Endothelial cell of umbilical vein (primary cell): ENCODE data around the gene CMIP. TPM values are rescaled to one million over a fixed set of nuclear protein-coding genes. Genes with fewer than 3 reads are reported as not detected.
A peak's percentile ranks its signal among the peaks of the same experiment; 100 is the strongest.

Experiments used
- BruUV-seq: library from RNA; stranded (reverse); fragments of 400-500 nt; replicated peaks from 2 replicates; lab custom pipeline; 2021; lab: Mats Ljungman, UMichigan
- CTCF ChIA-PET: fragments of 300-600, 350-600 bp; sonication (Branson Sonifier 250); formaldehyde crosslinking; loops from one replicate; lab custom pipeline; 2021; ENCODE audit warnings: antibody characterized with exemption, inconsistent platforms; lab: Charles Lee
- POLR2A ChIA-PET: fragments of 300-600, 350-600 bp; sonication (Branson Sonifier 250); formaldehyde crosslinking; loops from one replicate; lab custom pipeline; 2021; ENCODE audit warnings: antibody characterized with exemption, inconsistent platforms; lab: Charles Lee
- DNase-seq: peaks from one replicate; pipeline ENCODE4 v3.0.0-alpha.2; 2011; ENCODE audit warnings: low read depth, low spot score
- FAIRE-seq: peaks from 2 replicates; lab custom pipeline; 2011; peaks lifted over from hg19 to GRCh38; lab: Jason Lieb, UNC
- H2AFZ ChIP-seq: 2 replicates; pipeline ENCODE4 v1.6.0; 2012; ENCODE audit warnings: low read depth, low read length, control low read depth, inconsistent platforms
- H3K27ac ChIP-seq: 2 replicates; pipeline ENCODE4 v1.5.1; 2011; ENCODE audit warnings: low read depth, mild to moderate bottlenecking, control low read depth, low read length, moderate library complexity; ENCODE audit not compliant: insufficient read depth
- H3K27me3 ChIP-seq, 2 experiments: 2 replicates each; pipeline versions ENCODE4 v1.6.0 to v1.6.1; 2011; ENCODE audit warnings: low read length in 2 of 2, mixed read lengths in 1 of 2; ENCODE audit not compliant: control insufficient read depth in 2 of 2, insufficient read depth in 2 of 2
- H3K36me3 ChIP-seq, 2 experiments: 2 replicates in 1 of 2; 3 replicates in 1 of 2; pipeline ENCODE4 v1.5.1; 2011; ENCODE audit warnings: low read length in 2 of 2, mild to moderate bottlenecking in 1 of 2, moderate library complexity in 1 of 2; ENCODE audit not compliant: control insufficient read depth in 2 of 2, insufficient read depth in 2 of 2; ENCODE audit errors: extremely low read depth in 1 of 2
- H3K4me1 ChIP-seq: 3 replicates; pipeline ENCODE4 v1.5.1; 2011; ENCODE audit warnings: mild to moderate bottlenecking, low read length; ENCODE audit not compliant: control insufficient read depth, insufficient read depth; ENCODE audit errors: extremely low read depth
- H3K4me2 ChIP-seq: 2 replicates; pipeline ENCODE4 v1.6.1; 2011; ENCODE audit warnings: low read length, control low read depth, mixed read lengths; ENCODE audit not compliant: insufficient read depth
- H3K4me3 ChIP-seq, 3 experiments: fragments of 200-600 bp in 1 of 3; sonication (generic), shearing (Covaris generic) in 1 of 3; replicated peaks in 1 of 3; 2 replicates each; pipeline ENCODE4 v1.5.1; 2011 to 2016; ENCODE audit warnings: control low read depth in 3 of 3, low read length in 3 of 3, mild to moderate bottlenecking in 2 of 3, inconsistent platforms in 1 of 3, low read depth in 1 of 3, moderate library complexity in 1 of 3; ENCODE audit not compliant: insufficient read depth in 1 of 3
- H3K79me2 ChIP-seq: 2 replicates; pipeline ENCODE4 v1.6.0; 2012; ENCODE audit warnings: low read length, inconsistent platforms; ENCODE audit not compliant: control insufficient read depth, insufficient read depth
- H3K9ac ChIP-seq: replicated peaks from 2 replicates; pipeline ENCODE3; 2011; ENCODE audit warnings: low read length, control low read depth; ENCODE audit not compliant: insufficient read depth; ENCODE audit errors: extremely low read depth
- H3K9me1 ChIP-seq: replicated peaks from 3 replicates; pipeline ENCODE4 v1.6.0; 2011; ENCODE audit warnings: mild to moderate bottlenecking, low read length; ENCODE audit not compliant: control insufficient read depth, insufficient read depth; ENCODE audit errors: extremely low read depth
- H3K9me3 ChIP-seq: replicated peaks from 2 replicates; pipeline ENCODE4 v1.5.1; 2012; ENCODE audit warnings: low read length, inconsistent platforms; ENCODE audit not compliant: control insufficient read depth, insufficient read depth
- H4K20me1 ChIP-seq: replicated peaks from 2 replicates; pipeline ENCODE3; 2011; ENCODE audit warnings: mild to moderate bottlenecking, low read length; ENCODE audit not compliant: control insufficient read depth, insufficient read depth; ENCODE audit errors: extremely low read depth
- EZH2 ChIP-seq: IDR thresholded peaks from 2 replicates; pipeline ENCODE4 v1.6.1; 2012; ENCODE audit warnings: borderline replicate concordance, low read depth, mild to moderate bottlenecking, moderate library complexity, low read length, inconsistent platforms; ENCODE audit not compliant: severe bottlenecking
- FOS ChIP-seq: IDR thresholded peaks from 2 replicates; pipeline ENCODE4 v1.6.1; 2011; ENCODE audit warnings: mild to moderate bottlenecking, low read length, moderate library complexity, borderline replicate concordance; ENCODE audit not compliant: insufficient read depth
- GATA2 ChIP-seq: IDR thresholded peaks from 2 replicates; pipeline ENCODE4 v1.7.0; 2011; ENCODE audit warnings: low read depth, mild to moderate bottlenecking, moderate library complexity, mixed read lengths, low read length; ENCODE audit not compliant: insufficient read length, insufficient read depth
- JUN ChIP-seq: IDR thresholded peaks from 2 replicates; pipeline ENCODE4 v1.6.1; 2011; ENCODE audit warnings: borderline replicate concordance, low read depth; ENCODE audit not compliant: insufficient read length, insufficient read depth
- MYC ChIP-seq: IDR thresholded peaks from one replicate; pipeline ENCODE4 v1.6.1; 2011; ENCODE audit warnings: mild to moderate bottlenecking, low read depth, low read length
- POLR2A ChIP-seq: IDR thresholded peaks from 2 replicates; pipeline ENCODE4 v1.6.1; 2012; ENCODE audit warnings: low read depth, mild to moderate bottlenecking, control low read depth, low read length
- POLR2AphosphoS5 ChIP-seq: IDR thresholded peaks from 2 replicates; pipeline ENCODE4 v1.6.1; 2012; ENCODE audit warnings: low read depth, mild to moderate bottlenecking, control low read depth, low read length, moderate library complexity; ENCODE audit not compliant: insufficient read depth
- dilution Hi-C: fragments of 300-500 bp; cut with MboI; formaldehyde crosslinking; loops from one replicate; pipeline ENCODE4 v1.15.0; 2019; ENCODE audit warnings: low sequenced_read_pairs; ENCODE audit not compliant: extremely low pct_ligation_motif_present
- intact Hi-C: fragments of 100-400 bp; cut with micrococcal nuclease; formaldehyde crosslinking; loops from one replicate; pipeline ENCODE4 v1.10.0; 2022
- polyA plus RNA-seq, 4 experiments: library from polyadenylated mRNA; depleted of rRNA in 3 of 4; stranded (reverse) in 3 of 4; unstranded in 1 of 4; fragments of >200 nt; gene quantifications; 2 replicates each; pipeline versions ENCODE4 v1.2.1 to v1.2.3, GENCODE V29; 2011 to 2012; ENCODE audit warnings: missing spikeins in 1 of 4
- total RNA-seq: library from RNA; stranded (reverse); gene quantifications from 2 replicates; pipeline ENCODE4 v1.2.3, GENCODE V29; 2021
- TF ChIP-seq, protein P1 (sequence below): IDR thresholded peaks from 2 replicates; pipeline ENCODE4 v1.6.1; 2011; ENCODE audit not compliant: insufficient read depth, insufficient read length
- TF ChIP-seq, protein P2 (sequence below), 2 donors: IDR thresholded peaks; 1 replicate in 1 of 2; 2 replicates in 1 of 2; pipeline ENCODE4 v1.5.1; 2011; ENCODE audit warnings: low read length in 2 of 2, mild to moderate bottlenecking in 2 of 2, moderate library complexity in 2 of 2, control low read depth in 1 of 2, inconsistent platforms in 1 of 2, low read depth in 1 of 2; ENCODE audit not compliant: insufficient read depth in 1 of 2; ENCODE audit errors: extremely low read depth in 1 of 2

The CMIP gene
- total and polyA plus RNA-seq, 2 donors (not counting 3 experiments of a cell fraction or from before 2014, with no cell fraction given), result 29.0 to 101 TPM

- H3K4me1 ChIP-seq, result peaks cover 42% of the 10 kb centered on the region
- DNase-seq (peak; percentile 82), FAIRE-seq (peak; percentile 90)
- dilution Hi-C loops (loop anchor here (25.0 kb wide), 1 partner anchor 111 kb away; no protein-coding TSS in a partner anchor), intact Hi-C loops (loop anchor here (1.0 to 2.0 kb wide), 4 partner anchors 19 to 44 kb away; no protein-coding TSS in a partner anchor)
- no peaks in the 10 kb centered on the region for H3K36me3 ChIP-seq
- H3K9me1 ChIP-seq, result no peaks in the 10 kb centered on the region
- H3K27ac ChIP-seq, result peak overlapping the region; percentile 61
- peak overlapping the region; percentile 37 for H3K4me2 ChIP-seq
- POLR2A ChIA-PET, result interaction anchor here (0.6 to 1.0 kb wide), 3 partner anchors 16 to 496 kb away, joined by 3 to 4 read pairs (median 4); no protein-coding TSS in a partner anchor
- H3K9me3 ChIP-seq, result no peaks in the 10 kb centered on the region
- CTCF ChIA-PET, result interaction anchor here (0.8 to 2.2 kb wide), 12 partner anchors 8 to 108 kb away, joined by 3 to 17 read pairs (median 5); no protein-coding TSS in a partner anchor
- no TSS peak for BruUV-seq
- no peak overlapping the region for H3K9ac ChIP-seq
- no peaks in the 10 kb centered on the region for H3K27me3 ChIP-seq
- no peak overlapping the region for H3K4me3 ChIP-seq
- peaks cover 67% of the 10 kb centered on the region for H3K79me2 ChIP-seq
- TF ChIP-seq JUN, result no peak
- no peak for TF ChIP-seq POLR2A
- TF ChIP-seq, protein P1, sequence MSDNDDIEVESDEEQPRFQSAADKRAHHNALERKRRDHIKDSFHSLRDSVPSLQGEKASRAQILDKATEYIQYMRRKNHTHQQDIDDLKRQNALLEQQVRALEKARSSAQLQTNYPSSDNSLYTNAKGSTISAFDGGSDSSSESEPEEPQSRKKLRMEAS, result no peak
- no peak for TF ChIP-seq EZH2
- no peak for TF ChIP-seq POLR2AphosphoS5
- no peak for TF ChIP-seq MYC
- TF ChIP-seq, protein P2, sequence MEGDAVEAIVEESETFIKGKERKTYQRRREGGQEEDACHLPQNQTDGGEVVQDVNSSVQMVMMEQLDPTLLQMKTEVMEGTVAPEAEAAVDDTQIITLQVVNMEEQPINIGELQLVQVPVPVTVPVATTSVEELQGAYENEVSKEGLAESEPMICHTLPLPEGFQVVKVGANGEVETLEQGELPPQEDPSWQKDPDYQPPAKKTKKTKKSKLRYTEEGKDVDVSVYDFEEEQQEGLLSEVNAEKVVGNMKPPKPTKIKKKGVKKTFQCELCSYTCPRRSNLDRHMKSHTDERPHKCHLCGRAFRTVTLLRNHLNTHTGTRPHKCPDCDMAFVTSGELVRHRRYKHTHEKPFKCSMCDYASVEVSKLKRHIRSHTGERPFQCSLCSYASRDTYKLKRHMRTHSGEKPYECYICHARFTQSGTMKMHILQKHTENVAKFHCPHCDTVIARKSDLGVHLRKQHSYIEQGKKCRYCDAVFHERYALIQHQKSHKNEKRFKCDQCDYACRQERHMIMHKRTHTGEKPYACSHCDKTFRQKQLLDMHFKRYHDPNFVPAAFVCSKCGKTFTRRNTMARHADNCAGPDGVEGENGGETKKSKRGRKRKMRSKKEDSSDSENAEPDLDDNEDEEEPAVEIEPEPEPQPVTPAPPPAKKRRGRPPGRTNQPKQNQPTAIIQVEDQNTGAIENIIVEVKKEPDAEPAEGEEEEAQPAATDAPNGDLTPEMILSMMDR (IDR thresholded peaks at IDR 0.05; ENCODE audit: extremely low read depth in 1 of 2, insufficient read depth in 1 of 2, low read depth in 1 of 2, low read length in 2 of 2), result no peak
- TF ChIP-seq FOS, result no peak
- TF ChIP-seq GATA2, result no peak
- H2AFZ ChIP-seq, result no peak overlapping the region
- no peaks in the 10 kb centered on the region for H4K20me1 ChIP-seq
Measured at GRCh38 chr16:81473558-81473957, 28.9 kb downstream of the CMIP start.
